Testis (tissue), 2 donors: Measurements from ENCODE around the gene FSIP2.

Experiments used
- POLR2A ChIP-seq: fragments of 450-650 bp; IDR thresholded peaks from one replicate; pipeline ENCODE4 v1.6.1; 2017; ENCODE audit warnings: antibody characterized with exemption, mild to moderate bottlenecking, moderate library complexity
- TF ChIP-seq, protein P1 (sequence below), 3 experiments: fragments of 450-650 bp in 2 of 3; fragments of 200-600 bp in 1 of 3; sonication (generic) in 1 of 3; IDR thresholded peaks; one replicate each; pipeline ENCODE4 v1.5.1; 2016 to 2019; ENCODE audit warnings: antibody characterized with exemption in 3 of 3, mild to moderate bottlenecking in 2 of 3, moderate library complexity in 1 of 3

DNA sequence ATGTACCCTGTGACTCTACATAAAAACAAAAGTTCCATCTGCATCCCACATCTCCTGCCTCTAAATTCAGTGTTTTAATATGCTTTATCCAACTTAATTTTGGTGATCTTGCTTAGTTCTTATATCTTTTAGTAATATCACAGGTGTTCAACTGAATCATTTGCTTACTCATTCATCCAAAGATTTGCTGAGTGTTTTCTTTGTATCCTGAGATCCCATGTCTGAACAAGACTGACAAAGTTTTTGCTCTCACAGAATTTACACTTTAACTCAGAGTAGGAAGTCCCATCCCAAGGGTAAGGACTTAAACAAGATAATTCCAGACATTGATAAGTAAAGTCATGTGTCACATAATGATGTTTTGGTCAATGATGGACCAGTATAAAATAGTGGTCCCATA, 87.0 kb downstream of the FSIP2 start:
- TF ChIP-seq, protein P1, sequence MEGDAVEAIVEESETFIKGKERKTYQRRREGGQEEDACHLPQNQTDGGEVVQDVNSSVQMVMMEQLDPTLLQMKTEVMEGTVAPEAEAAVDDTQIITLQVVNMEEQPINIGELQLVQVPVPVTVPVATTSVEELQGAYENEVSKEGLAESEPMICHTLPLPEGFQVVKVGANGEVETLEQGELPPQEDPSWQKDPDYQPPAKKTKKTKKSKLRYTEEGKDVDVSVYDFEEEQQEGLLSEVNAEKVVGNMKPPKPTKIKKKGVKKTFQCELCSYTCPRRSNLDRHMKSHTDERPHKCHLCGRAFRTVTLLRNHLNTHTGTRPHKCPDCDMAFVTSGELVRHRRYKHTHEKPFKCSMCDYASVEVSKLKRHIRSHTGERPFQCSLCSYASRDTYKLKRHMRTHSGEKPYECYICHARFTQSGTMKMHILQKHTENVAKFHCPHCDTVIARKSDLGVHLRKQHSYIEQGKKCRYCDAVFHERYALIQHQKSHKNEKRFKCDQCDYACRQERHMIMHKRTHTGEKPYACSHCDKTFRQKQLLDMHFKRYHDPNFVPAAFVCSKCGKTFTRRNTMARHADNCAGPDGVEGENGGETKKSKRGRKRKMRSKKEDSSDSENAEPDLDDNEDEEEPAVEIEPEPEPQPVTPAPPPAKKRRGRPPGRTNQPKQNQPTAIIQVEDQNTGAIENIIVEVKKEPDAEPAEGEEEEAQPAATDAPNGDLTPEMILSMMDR (IDR thresholded peaks at IDR 0.05) = no peak
- no peak for TF ChIP-seq POLR2A
